K562 (cell line): Measurements from ENCODE around the gene EEF2.

ENCODE experiments used
- CBX2 ChIP-seq: fragments of 200-600 bp; sonication (generic); IDR thresholded peaks from one replicate; pipeline ENCODE4 v1.6.1; 2012; ENCODE audit warnings: mild to moderate bottlenecking, low read length, inconsistent platforms; ENCODE audit not compliant: insufficient read depth, poor library complexity, severe bottlenecking
- MTA2 ChIP-seq: fragments of 450-650 bp; IDR thresholded peaks from 2 replicates; pipeline ENCODE4 v1.6.1; 2016; ENCODE audit warnings: low read depth
- TEAD4 ChIP-seq, 2 experiments: sonication (generic) in 1 of 2; formaldehyde crosslinking in 1 of 2; IDR thresholded peaks; 2 replicates each; pipeline versions ENCODE4 v1.6.1 to v1.8.0; 2012 to 2022; ENCODE audit warnings: borderline replicate concordance in 1 of 2, inconsistent platforms in 1 of 2, low read length in 1 of 2, mild to moderate bottlenecking in 1 of 2, missing genetic modification reagents in 1 of 2
- TF ChIP-seq, protein P1 (sequence below), 3 experiments: IDR thresholded peaks in 2 of 3; conservative IDR thresholded peaks in 1 of 3; 2 replicates each; pipeline ENCODE4 v1.5.1; 2011 to 2012; ENCODE audit warnings: low read length in 3 of 3, mild to moderate bottlenecking in 3 of 3, control low read depth in 2 of 3, improper control_type of control experiment in 1 of 3, inconsistent platforms in 1 of 3, low read depth in 1 of 3, mixed read lengths in 1 of 3, moderate library complexity in 1 of 3; ENCODE audit not compliant: insufficient read depth in 2 of 3

DNA sequence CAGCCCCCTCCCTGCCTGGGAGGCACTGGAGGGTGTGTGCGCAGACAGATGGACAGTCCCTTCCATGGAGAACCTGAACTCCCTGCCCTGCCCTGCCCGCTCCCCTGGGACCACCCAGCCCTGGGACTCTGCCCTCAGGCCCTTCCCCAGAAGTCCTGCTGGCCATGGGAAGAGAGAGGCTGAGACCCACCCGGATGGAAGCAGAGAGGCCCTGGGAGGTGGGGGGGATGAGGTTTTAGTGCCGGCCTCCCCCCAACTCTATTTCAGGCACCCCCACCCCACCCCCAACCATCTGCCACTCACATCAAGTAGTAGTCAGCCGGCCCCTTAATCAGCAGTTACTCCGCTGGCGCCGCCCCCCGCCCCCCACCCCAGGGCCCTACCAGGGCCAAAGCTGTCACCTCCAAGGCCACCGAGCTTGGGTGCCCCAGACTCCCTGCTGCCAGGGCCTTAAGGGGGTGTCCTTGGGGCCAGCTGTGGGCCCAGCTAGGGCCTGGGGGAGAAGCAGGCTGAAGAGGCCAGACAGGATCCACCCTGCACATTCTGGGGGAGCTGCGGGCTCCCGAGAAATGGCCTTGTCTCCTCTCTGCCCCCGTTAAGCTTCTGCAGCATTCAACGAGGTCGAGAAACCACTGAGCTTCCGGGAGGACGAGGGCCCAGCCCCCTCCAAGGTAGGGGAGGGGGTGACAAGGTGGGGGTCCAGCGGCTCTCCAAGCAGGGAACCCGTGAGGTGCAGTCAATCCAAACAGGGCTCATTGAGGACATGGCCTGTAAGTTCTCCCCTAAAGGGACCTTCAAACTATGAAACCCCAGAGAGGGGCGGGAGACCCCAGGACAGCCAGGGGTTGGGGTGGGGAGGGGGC is 35.0 kb downstream of the EEF2 start:
- TF ChIP-seq CBX2, result no peak
- TF ChIP-seq, protein P1, sequence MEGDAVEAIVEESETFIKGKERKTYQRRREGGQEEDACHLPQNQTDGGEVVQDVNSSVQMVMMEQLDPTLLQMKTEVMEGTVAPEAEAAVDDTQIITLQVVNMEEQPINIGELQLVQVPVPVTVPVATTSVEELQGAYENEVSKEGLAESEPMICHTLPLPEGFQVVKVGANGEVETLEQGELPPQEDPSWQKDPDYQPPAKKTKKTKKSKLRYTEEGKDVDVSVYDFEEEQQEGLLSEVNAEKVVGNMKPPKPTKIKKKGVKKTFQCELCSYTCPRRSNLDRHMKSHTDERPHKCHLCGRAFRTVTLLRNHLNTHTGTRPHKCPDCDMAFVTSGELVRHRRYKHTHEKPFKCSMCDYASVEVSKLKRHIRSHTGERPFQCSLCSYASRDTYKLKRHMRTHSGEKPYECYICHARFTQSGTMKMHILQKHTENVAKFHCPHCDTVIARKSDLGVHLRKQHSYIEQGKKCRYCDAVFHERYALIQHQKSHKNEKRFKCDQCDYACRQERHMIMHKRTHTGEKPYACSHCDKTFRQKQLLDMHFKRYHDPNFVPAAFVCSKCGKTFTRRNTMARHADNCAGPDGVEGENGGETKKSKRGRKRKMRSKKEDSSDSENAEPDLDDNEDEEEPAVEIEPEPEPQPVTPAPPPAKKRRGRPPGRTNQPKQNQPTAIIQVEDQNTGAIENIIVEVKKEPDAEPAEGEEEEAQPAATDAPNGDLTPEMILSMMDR (IDR thresholded peaks at IDR 0.05 in 2 of 3, conservative IDR thresholded peaks at IDR 0.05 in 1 of 3; ENCODE audit: insufficient read depth in 2 of 3, low read depth in 1 of 3, low read length in 3 of 3), result no peak
- no peak for TF ChIP-seq MTA2
- TF ChIP-seq TEAD4 (IDR thresholded peaks at IDR 0.05; ENCODE audit: low read length), result no peak
- TF ChIP-seq TEAD4 (CRISPR knock-in tag; IDR thresholded peaks at IDR 0.05; ENCODE audit: borderline replicate concordance), result no peak
